Keratinocyte (primary cell): ENCODE results near the gene ACAP3. TPM values are rescaled to one million over a fixed set of nuclear protein-coding genes. Genes with fewer than 3 reads are reported as not detected.

Experiments
- DNase-seq: peaks from one replicate; pipeline ENCODE4 v3.0.0-alpha.2; 2011; ENCODE audit warnings: low read depth, missing footprints, low spot score
- FAIRE-seq: peaks from 2 replicates; lab custom pipeline; 2011; peaks lifted over from hg19 to GRCh38; lab: Jason Lieb, UNC
- H2AFZ ChIP-seq: 2 replicates; pipeline ENCODE4 v1.6.0; 2012; ENCODE audit warnings: low read length, control low read depth, inconsistent platforms; ENCODE audit not compliant: control insufficient read depth
- H3K27ac ChIP-seq: 2 replicates; pipeline ENCODE4 v1.5.1; 2011; ENCODE audit warnings: low read length; ENCODE audit not compliant: control insufficient read depth, insufficient read depth
- H3K27me3 ChIP-seq: 3 replicates; pipeline ENCODE4 v1.6.0; 2011; ENCODE audit warnings: low read length; ENCODE audit not compliant: control insufficient read depth, insufficient read depth; ENCODE audit errors: extremely low read depth
- H3K36me3 ChIP-seq, 2 experiments: 2 replicates in 1 of 2; 3 replicates in 1 of 2; pipeline ENCODE4 v1.5.1; 2011; ENCODE audit warnings: low read length in 2 of 2, mild to moderate bottlenecking in 1 of 2; ENCODE audit not compliant: control insufficient read depth in 2 of 2, insufficient read depth in 2 of 2; ENCODE audit errors: extremely low read depth in 1 of 2
- H3K4me1 ChIP-seq: 3 replicates; pipeline ENCODE4 v1.5.1; 2011; ENCODE audit warnings: low read length; ENCODE audit not compliant: control insufficient read depth, insufficient read depth; ENCODE audit errors: extremely low read depth
- H3K4me2 ChIP-seq: 3 replicates; pipeline ENCODE4 v1.6.0; 2011; ENCODE audit warnings: low read depth, low read length; ENCODE audit not compliant: control insufficient read depth, insufficient read depth; ENCODE audit errors: extremely low read depth
- H3K4me3 ChIP-seq, 3 experiments: fragments of 200-600 bp in 1 of 3; sonication (generic) in 1 of 3; 2 replicates in 2 of 3; 3 replicates in 1 of 3; pipeline ENCODE4 v1.5.1; 2011 to 2016; ENCODE audit warnings: low read length in 3 of 3, mild to moderate bottlenecking in 3 of 3, control low read depth in 2 of 3, inconsistent platforms in 1 of 3, low read depth in 1 of 3, mixed read lengths in 1 of 3, mixed run types in 1 of 3, moderate library complexity in 1 of 3; ENCODE audit not compliant: control insufficient read depth in 2 of 3, insufficient read depth in 2 of 3; ENCODE audit errors: extremely low read depth in 1 of 3
- H3K79me2 ChIP-seq: 2 replicates; pipeline ENCODE4 v1.6.0; 2012; ENCODE audit warnings: low read length; ENCODE audit not compliant: control insufficient read depth, insufficient read depth
- H3K9ac ChIP-seq: 3 replicates; pipeline ENCODE4 v1.6.0; 2011; ENCODE audit warnings: low read length; ENCODE audit not compliant: control insufficient read depth, insufficient read depth; ENCODE audit errors: extremely low read depth
- H3K9me1 ChIP-seq: 3 replicates; pipeline ENCODE4 v1.6.0; 2011; ENCODE audit warnings: low read length; ENCODE audit not compliant: control insufficient read depth, insufficient read depth; ENCODE audit errors: extremely low read depth
- H3K9me3 ChIP-seq: 2 replicates; pipeline ENCODE4 v1.5.1; 2012; ENCODE audit warnings: low read depth, low read length; ENCODE audit not compliant: control insufficient read depth
- H4K20me1 ChIP-seq: 3 replicates; pipeline ENCODE4 v1.6.0; 2011; ENCODE audit warnings: low read length; ENCODE audit not compliant: control insufficient read depth, insufficient read depth; ENCODE audit errors: extremely low read depth
- EZH2 ChIP-seq: IDR thresholded peaks from one replicate; pipeline ENCODE4 v1.6.1; 2012; ENCODE audit warnings: inconsistent platforms, mild to moderate bottlenecking, low read length, moderate library complexity
- dilution Hi-C: fragments of 300-500 bp; cut with MboI; formaldehyde crosslinking; loops from one replicate; pipeline ENCODE4 v1.7.0; 2020; ENCODE audit warnings: low sequenced_read_pairs; ENCODE audit not compliant: extremely low pct_ligation_motif_present
- polyA plus RNA-seq, 5 experiments: library from polyadenylated mRNA; depleted of rRNA in 3 of 5; stranded (reverse) in 3 of 5; stranded (forward) in 1 of 5; unstranded in 1 of 5; fragments of >200 nt; gene quantifications; 1 replicate in 1 of 5; 2 replicates in 3 of 5; 3 replicates in 1 of 5; pipeline versions ENCODE4 v1.2.1 to v1.2.3, GENCODE V29; 2011 to 2012; ENCODE audit warnings: missing spikeins in 2 of 5, low read depth in 1 of 5, low replicate concordance in 1 of 5
- TF ChIP-seq, protein P1 (sequence below), 3 experiments: IDR thresholded peaks in 1 of 3; conservative IDR thresholded peaks in 1 of 3; optimal IDR thresholded peaks in 1 of 3; 2 replicates in 2 of 3; 3 replicates in 1 of 3; pipeline versions ENCODE3 to v1.5.1; 2011; ENCODE audit warnings: low read length in 3 of 3, mild to moderate bottlenecking in 3 of 3, moderate library complexity in 2 of 3, control low read depth in 1 of 3, inconsistent platforms in 1 of 3; ENCODE audit not compliant: insufficient read depth in 2 of 3; ENCODE audit errors: extremely low read depth in 1 of 3

Gene ACAP3
- polyA plus RNA-seq, 1 donor (not counting 4 experiments of a cell fraction or from before 2014, with no cell fraction given) = 17.4 TPM

- Histone ChIP-seq H3K4me3 (no peak overlapping the region), H3K27me3 (no peaks in the 10 kb centered on the region), H3K9me3 (no peaks in the 10 kb centered on the region), H3K36me3 (peaks cover 22 to 27% of the 10 kb centered on the region in 2 experiments), H2AFZ (no peak overlapping the region), H3K9ac (no peak overlapping the region), H3K9me1 (peaks cover 7% of the 10 kb centered on the region), H3K79me2 (peaks cover 70% of the 10 kb centered on the region), H3K27ac (no peak overlapping the region), H3K4me1 (peaks cover 31% of the 10 kb centered on the region), H4K20me1 (peaks cover 24% of the 10 kb centered on the region), H3K4me2 (no peak overlapping the region)
- FAIRE-seq (no peak), DNase-seq (no peak)
- dilution Hi-C loops = no loop called here
- TF ChIP-seq, protein P1, sequence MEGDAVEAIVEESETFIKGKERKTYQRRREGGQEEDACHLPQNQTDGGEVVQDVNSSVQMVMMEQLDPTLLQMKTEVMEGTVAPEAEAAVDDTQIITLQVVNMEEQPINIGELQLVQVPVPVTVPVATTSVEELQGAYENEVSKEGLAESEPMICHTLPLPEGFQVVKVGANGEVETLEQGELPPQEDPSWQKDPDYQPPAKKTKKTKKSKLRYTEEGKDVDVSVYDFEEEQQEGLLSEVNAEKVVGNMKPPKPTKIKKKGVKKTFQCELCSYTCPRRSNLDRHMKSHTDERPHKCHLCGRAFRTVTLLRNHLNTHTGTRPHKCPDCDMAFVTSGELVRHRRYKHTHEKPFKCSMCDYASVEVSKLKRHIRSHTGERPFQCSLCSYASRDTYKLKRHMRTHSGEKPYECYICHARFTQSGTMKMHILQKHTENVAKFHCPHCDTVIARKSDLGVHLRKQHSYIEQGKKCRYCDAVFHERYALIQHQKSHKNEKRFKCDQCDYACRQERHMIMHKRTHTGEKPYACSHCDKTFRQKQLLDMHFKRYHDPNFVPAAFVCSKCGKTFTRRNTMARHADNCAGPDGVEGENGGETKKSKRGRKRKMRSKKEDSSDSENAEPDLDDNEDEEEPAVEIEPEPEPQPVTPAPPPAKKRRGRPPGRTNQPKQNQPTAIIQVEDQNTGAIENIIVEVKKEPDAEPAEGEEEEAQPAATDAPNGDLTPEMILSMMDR (optimal IDR thresholded peaks at IDR 0.05 in 1 of 3, IDR thresholded peaks at IDR 0.05 in 1 of 3, conservative IDR thresholded peaks at IDR 0.05 in 1 of 3; ENCODE audit: extremely low read depth in 1 of 3, insufficient read depth in 2 of 3, low read length in 3 of 3) = no peak
- no peak for TF ChIP-seq EZH2
Measured at GRCh38 chr1:1268284-1268682, 39.4 kb downstream of the ACAP3 start.

DNA sequence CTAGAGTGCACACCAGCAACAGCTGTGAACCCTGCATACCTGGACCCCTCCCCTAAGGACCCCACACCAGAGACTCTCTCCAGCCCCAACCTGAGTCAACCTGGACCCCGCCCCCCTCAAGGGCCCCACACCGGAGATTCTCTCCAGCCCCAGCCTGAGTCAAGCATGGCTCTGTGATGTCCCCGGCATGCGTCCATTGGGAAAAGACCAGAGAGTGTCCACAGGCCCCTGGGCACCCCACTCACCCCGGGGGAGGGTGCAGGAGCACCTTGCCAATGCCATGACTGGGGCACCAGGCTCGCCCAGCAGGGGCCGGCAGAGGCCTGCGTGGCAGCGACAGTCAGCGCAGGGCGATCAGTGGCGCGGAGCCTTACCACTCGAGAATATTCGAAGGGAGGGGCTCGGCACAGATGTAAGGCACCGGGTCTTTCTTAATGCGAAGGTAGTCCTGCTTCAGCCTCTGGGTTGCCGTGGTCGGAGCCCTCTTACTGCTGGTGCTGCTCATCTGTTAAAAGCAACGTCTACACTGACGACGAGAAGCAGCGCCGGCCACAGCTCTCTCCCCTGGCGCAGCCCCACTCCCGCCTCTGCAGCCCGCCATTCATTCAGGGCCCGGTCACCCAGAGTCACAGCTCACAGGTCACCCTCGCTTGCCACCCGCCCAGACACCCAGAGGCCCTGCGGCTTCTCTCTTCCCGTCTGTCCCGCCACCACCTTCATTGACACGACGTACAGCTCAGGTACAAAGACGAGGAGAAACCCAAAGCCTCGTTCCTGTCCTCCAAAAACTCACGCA lies 40.0 kb downstream of the ACAP3 start:
- FAIRE-seq = no peak
- H3K4me2 ChIP-seq = no peak overlapping the region
- no peak for TF ChIP-seq EZH2
- TF ChIP-seq, protein P1 (optimal IDR thresholded peaks at IDR 0.05 in 1 of 3, IDR thresholded peaks at IDR 0.05 in 1 of 3, conservative IDR thresholded peaks at IDR 0.05 in 1 of 3; ENCODE audit: extremely low read depth in 1 of 3, insufficient read depth in 2 of 3, low read length in 3 of 3) = no peak
- H4K20me1 ChIP-seq = peaks cover 22% of the 10 kb centered on the region
- H3K9me3 ChIP-seq = no peaks in the 10 kb centered on the region
- no peak for DNase-seq
- no peak overlapping the region for H3K9ac ChIP-seq
- H3K79me2 ChIP-seq = peaks cover 64% of the 10 kb centered on the region
- no peak overlapping the region for H2AFZ ChIP-seq
- no peak overlapping the region for H3K27ac ChIP-seq
- H3K4me1 ChIP-seq = peaks cover 29% of the 10 kb centered on the region
- H3K4me3 ChIP-seq = no peak overlapping the region
- peaks cover 7% of the 10 kb centered on the region for H3K9me1 ChIP-seq
- no peaks in the 10 kb centered on the region for H3K27me3 ChIP-seq
- dilution Hi-C loops = no loop called here
- peaks cover 28 to 33% of the 10 kb centered on the region in 2 experiments for H3K36me3 ChIP-seq
